ENCODE results near the gene MEAK7. TPM values are rescaled to one million over a fixed set of nuclear protein-coding genes. Genes with fewer than 3 reads are reported as not detected.
A peak's percentile ranks its signal among the peaks of the same experiment; 100 is the strongest.

Gene MEAK7
- total and polyA plus RNA-seq, 12 donors: 3.6 to 14.1 (median 6.8) TPM

DNA sequence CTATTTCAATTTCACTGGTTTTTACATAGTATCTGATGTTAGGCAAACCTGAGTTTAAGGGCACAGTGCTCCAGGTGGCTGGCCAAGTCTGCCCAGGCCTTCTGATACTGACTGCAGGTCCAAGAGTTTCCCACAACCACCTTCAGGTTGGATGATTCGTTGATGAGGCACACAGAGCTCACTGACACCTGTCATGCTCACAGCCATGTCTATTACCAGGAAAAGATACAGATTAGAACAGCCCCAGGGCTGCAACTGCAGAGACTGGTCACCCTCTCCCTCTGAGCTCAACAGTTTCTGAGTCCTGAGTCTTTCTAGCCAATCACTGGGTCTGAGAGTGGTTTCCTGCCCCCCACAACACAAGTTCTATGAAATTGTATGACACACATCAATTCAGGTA lies 37.2 kb downstream of the MEAK7 start:
- intact Hi-C loops (cut with DNase I): no loop called here
- Histone ChIP-seq H3K9me3 (replicated peaks in 1 of 3) (no peaks in the 10 kb centered on the region), H3K27ac (no peak overlapping the region), H3K36me3 (replicated peaks in 1 of 2) (no peaks in the 10 kb centered on the region), H3K4me3 (no peak overlapping the region), H3K27me3 (no peaks in the 10 kb centered on the region), H3K4me1 (replicated peaks in 1 of 2) (no peaks in the 10 kb centered on the region)
- WGBS, 4 donors: 78 to 100% (median 92%) methylated on average over 1 of the region's 1 CpG
- peak in 1 of 7 donors; percentile 10 for DNase-seq
- TF ChIP-seq POLR2A (IDR thresholded peaks at IDR 0.05): no peak
- TF ChIP-seq, protein P1, sequence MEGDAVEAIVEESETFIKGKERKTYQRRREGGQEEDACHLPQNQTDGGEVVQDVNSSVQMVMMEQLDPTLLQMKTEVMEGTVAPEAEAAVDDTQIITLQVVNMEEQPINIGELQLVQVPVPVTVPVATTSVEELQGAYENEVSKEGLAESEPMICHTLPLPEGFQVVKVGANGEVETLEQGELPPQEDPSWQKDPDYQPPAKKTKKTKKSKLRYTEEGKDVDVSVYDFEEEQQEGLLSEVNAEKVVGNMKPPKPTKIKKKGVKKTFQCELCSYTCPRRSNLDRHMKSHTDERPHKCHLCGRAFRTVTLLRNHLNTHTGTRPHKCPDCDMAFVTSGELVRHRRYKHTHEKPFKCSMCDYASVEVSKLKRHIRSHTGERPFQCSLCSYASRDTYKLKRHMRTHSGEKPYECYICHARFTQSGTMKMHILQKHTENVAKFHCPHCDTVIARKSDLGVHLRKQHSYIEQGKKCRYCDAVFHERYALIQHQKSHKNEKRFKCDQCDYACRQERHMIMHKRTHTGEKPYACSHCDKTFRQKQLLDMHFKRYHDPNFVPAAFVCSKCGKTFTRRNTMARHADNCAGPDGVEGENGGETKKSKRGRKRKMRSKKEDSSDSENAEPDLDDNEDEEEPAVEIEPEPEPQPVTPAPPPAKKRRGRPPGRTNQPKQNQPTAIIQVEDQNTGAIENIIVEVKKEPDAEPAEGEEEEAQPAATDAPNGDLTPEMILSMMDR (IDR thresholded peaks at IDR 0.05): no peak

DNA sequence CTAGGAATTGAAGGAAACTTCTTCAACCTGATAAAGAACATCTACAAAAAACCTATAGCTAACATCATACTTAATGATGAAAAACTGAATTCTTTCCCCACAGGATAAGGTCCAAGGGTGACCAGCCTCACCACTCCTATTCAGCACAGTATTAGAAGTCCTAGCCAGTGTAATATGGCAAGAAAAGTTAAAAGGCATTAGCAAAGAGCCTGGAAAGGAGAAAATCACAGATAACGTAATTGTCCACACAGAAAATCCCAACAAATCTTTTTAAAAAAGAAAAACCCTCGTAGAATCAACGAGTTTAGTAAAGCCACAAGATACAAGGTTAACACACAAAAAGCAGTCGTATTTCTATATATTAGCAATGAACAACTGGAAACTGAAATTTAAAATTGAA lies 37.8 kb downstream of the MEAK7 start:
- Histone ChIP-seq H3K4me1 (replicated peaks in 1 of 2) (no peaks in the 10 kb centered on the region), H3K36me3 (replicated peaks in 1 of 2) (no peaks in the 10 kb centered on the region), H3K9me3 (replicated peaks in 1 of 3) (no peaks in the 10 kb centered on the region), H3K27ac (no peak overlapping the region), H3K4me3 (no peak overlapping the region), H3K27me3 (no peaks in the 10 kb centered on the region)
- no peak for DNase-seq
- WGBS, 4 donors: 48 to 95% (median 67%) methylated on average over 4 of the region's 4 CpGs
- no peak for TF ChIP-seq POLR2A (IDR thresholded peaks at IDR 0.05)
- TF ChIP-seq, protein P1 (IDR thresholded peaks at IDR 0.05): no peak
- intact Hi-C loops (cut with DNase I): no loop called here

DNA sequence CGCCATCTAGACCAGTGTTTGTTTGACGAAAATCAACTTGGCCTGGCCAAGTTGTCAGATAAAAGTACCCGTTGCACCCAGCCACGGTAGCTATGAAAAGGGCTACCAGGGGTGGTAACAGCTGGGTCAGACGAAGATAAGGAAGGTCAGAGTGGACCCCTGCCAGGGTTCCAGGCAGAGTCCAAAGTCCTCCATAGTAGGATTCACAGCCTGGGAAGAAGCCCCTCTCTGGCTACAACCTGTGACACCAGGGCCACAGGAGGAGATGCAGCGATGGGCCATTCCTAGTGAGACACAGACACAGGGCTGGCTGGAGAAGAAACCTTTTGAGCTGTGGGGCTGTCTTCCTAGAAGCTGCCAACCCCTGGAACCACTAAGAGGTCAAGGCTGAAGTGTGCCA lies 39.3 kb downstream of the MEAK7 start:
- H3K9me3 ChIP-seq (replicated peaks in 1 of 3): no peaks in the 10 kb centered on the region
- H3K4me3 ChIP-seq: no peak overlapping the region
- no peaks in the 10 kb centered on the region for H3K36me3 ChIP-seq (replicated peaks in 1 of 2)
- H3K4me1 ChIP-seq (replicated peaks in 1 of 2): no peaks in the 10 kb centered on the region
- TF ChIP-seq POLR2A (IDR thresholded peaks at IDR 0.05): no peak
- TF ChIP-seq, protein P1 (IDR thresholded peaks at IDR 0.05): no peak
- H3K27ac ChIP-seq: no peak overlapping the region
- 95 to 98% (median 96%) methylated on average over 6 of the region's 6 CpGs for WGBS, 4 donors
- intact Hi-C loops (cut with DNase I): no loop called here
- H3K27me3 ChIP-seq: no peaks in the 10 kb centered on the region
- DNase-seq: peak in 2 of 7 donors; percentile 6 to 34

DNA sequence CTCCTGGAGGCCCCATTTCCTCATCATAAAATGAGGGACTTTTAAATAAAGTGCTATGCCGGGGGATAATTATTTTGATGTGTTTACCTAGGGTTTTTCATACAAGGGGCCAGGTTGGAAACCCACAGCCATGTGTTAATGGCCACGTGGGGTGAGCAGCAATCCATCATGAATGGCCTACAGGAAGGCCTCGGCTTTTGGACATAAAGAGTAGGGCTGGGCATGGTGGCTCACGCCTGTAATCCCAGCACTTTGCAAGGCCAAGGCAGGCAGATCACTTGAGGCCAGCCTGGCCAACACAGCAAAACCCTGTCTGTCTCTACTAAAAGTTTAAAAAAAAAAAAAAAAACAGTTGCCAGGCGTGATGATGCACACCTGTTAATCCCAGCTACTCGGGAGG lies 40.3 kb downstream of the MEAK7 start:
- H3K4me3 ChIP-seq: no peak overlapping the region
- peak in 2 of 7 donors; percentile 0 to 23 for DNase-seq
- H3K27me3 ChIP-seq: no peaks in the 10 kb centered on the region
- 62 to 72% (median 69%) methylated on average over 6 of the region's 6 CpGs for WGBS, 4 donors
- intact Hi-C loops (cut with DNase I): no loop called here
- H3K4me1 ChIP-seq (replicated peaks in 1 of 2): no peaks in the 10 kb centered on the region
- no peak for TF ChIP-seq POLR2A (IDR thresholded peaks at IDR 0.05)
- TF ChIP-seq, protein P1 (IDR thresholded peaks at IDR 0.05): no peak
- no peak overlapping the region for H3K27ac ChIP-seq
- no peaks in the 10 kb centered on the region for H3K36me3 ChIP-seq (replicated peaks in 1 of 2)
- no peaks in the 10 kb centered on the region for H3K9me3 ChIP-seq (replicated peaks in 1 of 3)

Data from adrenal gland (tissue), 12 donors.